Ramos (cell line): ENCODE measurements around the gene UBE3B.
"Not testable (repeated sequence)": the region's sequence is repeated elsewhere in the genome, so short reads cannot be mapped to it uniquely, and the experiment has no call there.

ENCODE experiments used
- in situ Hi-C: fragments of 300-500 bp; cut with MboI; formaldehyde crosslinking; loops from one replicate; pipeline ENCODE4 v1.14.3; 2022; ENCODE audit warnings: low sequenced_read_pairs; ENCODE audit not compliant: unreplicated experiment

Gene UBE3B

DNA sequence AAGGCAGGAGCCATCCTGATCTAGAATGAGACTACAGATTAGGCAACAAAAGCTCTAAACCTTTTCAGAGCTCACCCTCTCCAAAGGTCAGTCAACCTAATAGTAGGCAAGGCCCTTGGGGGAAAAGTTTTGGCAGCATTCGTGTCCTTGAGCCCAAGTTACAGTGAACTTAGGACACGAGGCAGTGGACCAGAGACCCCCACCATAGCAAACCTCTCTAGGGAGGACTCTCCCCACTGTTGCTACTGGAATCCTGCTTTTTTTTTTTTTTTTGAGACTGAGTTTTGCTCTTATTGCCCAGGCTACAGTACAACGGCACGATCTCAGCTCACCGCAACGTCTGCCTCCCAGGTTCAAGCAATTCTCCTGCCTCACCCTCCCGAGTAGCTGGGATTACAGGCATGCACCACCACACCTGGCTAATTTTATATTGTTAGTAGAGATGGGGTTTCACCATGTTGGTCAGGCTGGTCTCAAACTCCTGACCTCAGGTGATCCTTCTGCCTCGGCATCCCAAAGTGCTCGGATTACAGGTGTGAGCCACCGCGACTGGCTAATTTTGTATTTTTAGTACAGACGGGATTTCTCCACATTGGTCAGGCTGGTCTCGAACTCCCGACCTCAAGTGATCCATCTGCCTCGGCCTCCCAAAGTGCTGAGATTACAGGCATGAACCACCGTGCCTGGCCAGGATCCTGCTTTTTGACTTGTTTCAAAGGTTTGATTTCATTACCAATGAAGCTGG lies 3.7 kb upstream of the UBE3B start:
- in situ Hi-C loops, result not testable (repeated sequence)

- in situ Hi-C loops, result no loop called here
These were observed 2.3 kb upstream of the UBE3B start for GRCh38 chr12:109475121-109475520.

- in situ Hi-C loops, result no loop called here
These were observed 1.2 kb upstream of the UBE3B start for GRCh38 chr12:109475993-109476806.

DNA sequence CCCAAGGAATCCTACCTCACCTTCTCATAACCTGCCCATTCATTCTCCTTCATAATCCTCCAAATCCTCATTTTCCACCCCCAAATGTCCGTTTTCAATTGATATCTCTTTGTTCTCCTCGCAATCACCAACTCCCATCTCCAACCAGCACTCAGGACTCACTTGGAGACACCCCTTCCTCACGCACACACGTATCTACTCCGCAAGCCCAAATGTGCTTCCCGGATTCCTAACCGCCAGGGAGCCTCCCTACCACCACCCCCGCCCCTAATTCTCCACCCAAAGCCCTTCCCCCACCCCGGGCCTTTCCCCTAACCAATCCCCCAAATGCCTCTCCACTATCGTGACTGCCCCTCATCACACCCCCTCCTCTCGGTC lies 638 bp upstream of the UBE3B start:
- in situ Hi-C loops, result no loop called here

DNA sequence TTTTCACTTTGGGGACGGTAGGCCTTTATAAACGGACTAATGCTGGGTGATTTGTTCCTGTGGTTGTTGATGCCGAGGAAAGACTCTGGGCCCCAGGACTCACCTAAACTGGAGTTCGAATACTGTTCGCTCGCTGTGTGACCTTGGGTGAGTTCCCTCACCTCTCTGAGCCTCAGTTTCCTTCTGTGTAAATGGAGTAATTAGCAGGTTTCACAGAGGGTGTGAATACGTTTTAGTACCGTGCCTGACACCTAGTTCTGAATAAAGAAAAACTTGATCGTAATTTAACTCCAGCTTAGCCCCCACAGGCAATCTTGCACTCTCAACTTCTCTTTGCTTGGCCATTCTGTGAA lies 505 bp downstream of the UBE3B start:
- in situ Hi-C loops, result no loop called here

DNA sequence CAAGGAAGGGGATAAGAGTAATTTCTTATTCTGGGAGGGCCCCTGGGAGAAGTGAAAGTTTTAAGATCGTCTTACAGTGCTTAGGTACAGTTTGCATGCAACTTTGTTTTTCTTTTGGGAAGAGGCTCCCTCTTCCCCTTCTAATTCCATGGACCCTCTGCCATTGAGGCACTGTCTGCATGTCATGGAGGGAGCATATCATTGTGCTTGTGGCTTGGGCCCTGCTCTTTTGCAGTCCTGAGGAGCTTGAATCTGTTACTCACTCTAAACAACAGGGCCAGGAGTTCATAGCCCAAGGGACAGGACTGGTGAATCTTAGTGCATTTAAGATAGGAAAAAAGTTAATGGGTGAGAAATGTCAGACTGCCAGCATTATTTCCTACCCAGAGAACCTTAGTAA lies 2.3 kb downstream of the UBE3B start:
- in situ Hi-C loops, result no loop called here

DNA sequence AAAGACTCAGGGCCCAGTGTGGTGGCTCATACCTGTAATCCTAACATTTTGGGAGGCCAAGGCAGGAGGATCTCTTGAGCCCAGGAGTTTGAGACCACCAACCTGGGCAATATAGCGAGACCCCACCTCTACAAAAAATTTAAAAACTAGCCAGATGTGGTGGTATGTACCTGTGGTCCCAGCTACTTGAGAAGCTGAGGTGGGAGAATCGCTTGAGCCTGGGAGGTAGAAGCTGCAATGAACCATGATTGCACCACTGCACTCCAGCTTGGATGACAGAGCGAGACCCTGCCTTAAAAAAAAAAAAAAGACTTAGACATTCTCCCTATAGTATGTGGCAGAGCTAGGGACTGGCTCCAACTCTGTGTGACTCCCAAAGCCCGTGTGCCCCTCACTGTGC lies 2.9 kb downstream of the UBE3B start:
- in situ Hi-C loops, result no loop called here

- in situ Hi-C loops, result no loop called here
These were observed 4.4 kb downstream of the UBE3B start for GRCh38 chr12:109481863-109482262.

DNA sequence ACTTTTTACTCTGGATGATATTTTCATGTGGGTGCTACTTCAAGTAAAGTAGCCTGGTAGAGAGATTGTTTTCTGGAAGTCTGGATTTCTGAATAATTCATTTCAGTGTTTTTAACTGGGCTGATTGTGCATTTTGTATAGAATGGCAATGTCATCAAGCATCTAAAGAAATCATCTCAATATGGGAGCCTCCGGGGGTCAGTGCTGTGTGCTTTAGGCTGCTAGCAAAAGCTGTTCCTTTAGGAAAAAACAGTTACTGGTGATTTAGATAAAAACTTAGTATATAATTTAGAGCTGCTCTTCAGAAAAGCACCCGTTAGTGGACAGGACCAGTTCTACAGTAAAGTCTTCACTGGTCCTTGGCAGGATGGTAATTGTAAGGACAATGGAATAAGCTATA lies 5.1 kb downstream of the UBE3B start:
- in situ Hi-C loops, result no loop called here

DNA sequence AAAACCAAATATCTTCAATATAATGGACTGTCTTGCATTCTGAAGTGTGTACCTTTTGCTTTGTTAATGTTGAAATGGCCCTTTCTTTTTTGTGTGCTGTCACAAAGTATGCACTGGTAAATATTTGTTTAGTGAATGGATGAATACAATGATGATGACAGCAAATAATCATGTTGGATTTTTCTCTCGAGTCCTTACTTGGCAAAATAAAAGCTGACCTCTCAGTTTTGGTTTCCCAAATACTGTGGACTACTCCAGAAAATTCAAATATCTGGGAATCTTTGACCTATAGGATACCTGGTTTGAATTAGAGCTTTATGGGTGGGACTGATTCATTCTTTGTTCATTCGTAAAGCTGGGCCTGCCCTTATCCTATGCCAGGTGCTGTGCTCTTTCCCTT lies 5.5 kb downstream of the UBE3B start:
- in situ Hi-C loops, result no loop called here

- in situ Hi-C loops, result no loop called here
These were observed 5.9 kb downstream of the UBE3B start for GRCh38 chr12:109483346-109483745.

DNA sequence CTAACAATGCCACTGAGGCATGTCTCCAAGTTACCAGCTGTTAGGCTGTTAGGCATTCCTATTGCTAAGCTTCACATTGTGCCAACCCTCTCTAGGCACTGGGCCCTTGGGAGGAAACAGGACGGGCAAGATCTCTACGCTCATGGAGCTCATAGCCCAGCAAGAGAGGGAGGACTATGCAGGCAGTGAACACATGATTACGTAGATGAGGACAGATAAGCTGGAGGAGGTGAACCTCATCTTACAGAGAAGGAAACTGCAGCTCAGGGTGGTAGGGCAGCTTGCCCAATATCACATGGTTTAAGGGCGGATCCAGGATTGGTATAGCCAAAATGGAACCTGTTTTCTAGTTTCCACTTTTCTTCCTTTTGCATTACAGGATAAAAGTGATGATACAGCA lies 7.8 kb downstream of the UBE3B start:
- in situ Hi-C loops, result no loop called here

- in situ Hi-C loops, result no loop called here
These were observed 10.0 kb downstream of the UBE3B start for GRCh38 chr12:109487181-109488050.

GRCh38 chr12:109488051-109488665 lies 10.7 kb downstream of the UBE3B start:
- in situ Hi-C loops, result no loop called here

DNA sequence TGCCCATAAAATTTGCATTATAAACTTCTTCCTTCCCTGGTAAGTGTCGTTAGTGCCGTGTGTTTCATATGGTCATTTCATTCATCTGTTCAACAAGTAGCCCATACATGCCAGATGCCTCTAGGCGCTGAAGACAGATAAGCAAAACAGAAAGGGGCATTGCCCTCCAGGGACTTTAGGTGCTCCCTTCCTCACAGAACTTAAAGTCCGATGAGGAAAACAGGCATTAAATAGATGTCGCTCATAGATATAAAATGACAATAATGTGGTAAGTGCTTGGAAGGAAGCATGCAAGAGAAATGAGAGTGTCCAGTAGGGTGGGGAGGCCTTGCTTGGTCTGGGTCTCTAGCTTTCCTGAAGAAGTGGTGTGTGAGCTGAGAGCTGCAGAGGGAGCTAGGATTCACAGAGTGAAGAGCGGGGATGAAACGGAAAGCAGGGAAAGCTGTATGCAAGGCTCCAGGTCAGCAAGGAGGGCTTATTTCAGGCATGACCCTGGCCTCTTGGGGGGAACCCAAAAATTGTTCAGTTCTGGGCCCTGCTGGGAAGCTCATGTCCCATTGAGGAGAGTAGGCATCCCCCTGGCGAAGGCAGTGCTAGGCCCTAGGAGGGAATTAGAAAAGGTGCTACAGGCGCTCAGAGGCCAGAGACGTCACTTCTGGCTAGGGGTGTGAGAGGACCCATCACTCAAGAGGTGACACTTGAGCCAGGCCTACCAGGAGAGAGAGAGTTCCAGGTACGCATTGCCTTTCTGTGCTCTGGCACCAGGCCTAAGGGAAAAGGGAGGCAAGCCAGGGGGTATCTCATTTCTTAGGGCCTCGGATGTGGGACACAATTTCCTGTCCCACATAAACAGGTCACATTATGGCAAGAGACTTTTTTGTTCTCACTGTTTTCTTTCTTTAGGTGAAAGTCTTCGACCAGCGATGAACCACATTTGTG lies 11.9 kb downstream of the UBE3B start:
- in situ Hi-C loops, result no loop called here

GRCh38 chr12:109489955-109490565 lies 12.6 kb downstream of the UBE3B start:
- in situ Hi-C loops, result no loop called here

DNA sequence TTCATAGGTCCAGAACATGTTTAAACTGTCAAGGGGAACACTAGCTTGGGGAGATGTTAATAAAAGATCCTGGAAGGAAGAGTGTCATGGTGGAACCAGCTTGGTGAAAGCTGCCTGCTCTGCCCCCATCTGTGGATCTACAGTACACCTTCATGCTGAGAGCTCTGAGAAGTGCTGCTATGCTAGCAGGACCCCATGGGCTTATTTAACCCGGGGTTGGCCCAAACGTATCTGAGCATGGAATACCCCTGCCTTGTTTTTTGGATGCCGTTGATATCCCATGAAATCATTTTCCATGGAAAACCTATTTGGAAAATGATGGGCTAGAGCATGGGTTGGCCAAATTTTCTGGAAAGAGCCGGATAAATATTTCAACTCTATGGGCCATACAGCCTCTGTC lies 14.2 kb downstream of the UBE3B start:
- in situ Hi-C loops, result no loop called here

- in situ Hi-C loops, result no loop called here
These were observed 14.9 kb downstream of the UBE3B start for GRCh38 chr12:109492371-109492770.

DNA sequence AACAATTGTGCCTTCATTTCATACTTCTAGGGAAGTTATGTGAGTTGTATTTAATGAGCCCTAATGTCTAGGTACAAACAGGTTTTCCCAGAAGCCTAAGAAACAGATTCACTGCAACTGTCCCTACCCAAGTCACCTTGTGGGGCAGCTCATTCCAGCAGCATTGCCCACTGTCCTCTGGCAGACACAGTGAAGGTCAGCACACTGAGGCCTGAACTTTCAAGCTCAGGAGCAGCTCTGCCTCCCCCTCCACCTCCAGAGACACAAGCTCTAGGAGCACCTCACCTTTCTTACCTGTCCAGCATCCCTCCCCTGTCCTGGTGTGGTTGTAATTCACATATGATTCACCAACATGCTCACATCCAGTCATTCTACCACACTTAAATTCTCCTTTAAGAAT lies 15.7 kb downstream of the UBE3B start:
- in situ Hi-C loops, result no loop called here
